Gastroesophageal sphincter (tissue), 4 donors: Measurements from ENCODE around the gene KCTD1. TPM values are rescaled to one million over a fixed set of nuclear protein-coding genes. Genes with fewer than 3 reads are reported as not detected.

ENCODE experiments used
- ATAC-seq: fragments of 150-250 bp; one replicate; pipeline ENCODE4 v1.9.1; 2016; ENCODE audit warnings: mild to moderate bottlenecking, moderate library complexity
- H3K27ac ChIP-seq, 4 donors: fragments of 200-600 bp; sonication (generic) in 3 of 4; 1 replicate in 3 of 4; 2 replicates in 1 of 4; pipeline ENCODE4 v1.5.1; 2016 to 2019
- H3K27me3 ChIP-seq: fragments of 200-600 bp; sonication (generic); one replicate; pipeline ENCODE4 v1.5.1; 2019
- H3K36me3 ChIP-seq, 2 donors: fragments of 200-600 bp; sonication (generic); one replicate each; pipeline ENCODE4 v1.5.1; 2019; ENCODE audit warnings: control low read depth in 1 of 2
- H3K4me1 ChIP-seq, 3 donors: fragments of 200-600 bp; sonication (generic); 1 replicate in 2 of 3; 2 replicates in 1 of 3; pipeline ENCODE4 v1.5.1; 2016 to 2019; ENCODE audit warnings: control low read depth in 2 of 3
- H3K4me3 ChIP-seq, 2 donors: fragments of 200-600 bp; sonication (generic); one replicate each; pipeline ENCODE4 v1.5.1; 2019; ENCODE audit warnings: mild to moderate bottlenecking in 1 of 2, moderate library complexity in 1 of 2
- H3K9me3 ChIP-seq, 3 donors: fragments of 200-600 bp; sonication (generic); one replicate each; pipeline ENCODE4 v1.5.1; 2017 to 2019; ENCODE audit warnings: control low read depth in 2 of 3
- EP300 ChIP-seq: sonication (generic); formaldehyde crosslinking; IDR thresholded peaks from one replicate; pipeline ENCODE4 v1.6.1; 2017; ENCODE audit warnings: antibody characterized with exemption, mild to moderate bottlenecking
- POLR2A ChIP-seq, 2 donors: fragments of 450-650 bp; IDR thresholded peaks; one replicate each; pipeline ENCODE4 v1.6.1; 2017; ENCODE audit warnings: antibody characterized with exemption in 2 of 2, mild to moderate bottlenecking in 2 of 2, moderate library complexity in 1 of 2
- POLR2AphosphoS5 ChIP-seq: sonication (generic); formaldehyde crosslinking; IDR thresholded peaks from one replicate; pipeline ENCODE4 v1.6.1; 2017; ENCODE audit warnings: antibody characterized with exemption
- WGBS, 2 donors: methylation state at CpG; one replicate each; pipeline ENCODE4 v1.1.5; 2018; ENCODE audit warnings: low coverage in 1 of 2; 5-methylcytosine and 5-hydroxymethylcytosine counted together
- total RNA-seq, 4 donors: library from RNA; depleted of rRNA; stranded (reverse); fragments of >200 nt; gene quantifications; one replicate each; pipeline ENCODE4 v1.1.0, GENCODE V29; 2016
- TF ChIP-seq, protein P1 (sequence below), 4 experiments: fragments of 200-600 bp in 2 of 4; fragments of 450-650 bp in 2 of 4; sonication (generic) in 1 of 4; IDR thresholded peaks; one replicate each; pipeline ENCODE4 v1.5.1; 2017 to 2019; ENCODE audit warnings: antibody characterized with exemption in 4 of 4, mild to moderate bottlenecking in 2 of 4, moderate library complexity in 2 of 4

KCTD1 gene
- total RNA-seq, 4 donors from 2014 or later = 13.6 to 17.1 (median 16.6) TPM

DNA sequence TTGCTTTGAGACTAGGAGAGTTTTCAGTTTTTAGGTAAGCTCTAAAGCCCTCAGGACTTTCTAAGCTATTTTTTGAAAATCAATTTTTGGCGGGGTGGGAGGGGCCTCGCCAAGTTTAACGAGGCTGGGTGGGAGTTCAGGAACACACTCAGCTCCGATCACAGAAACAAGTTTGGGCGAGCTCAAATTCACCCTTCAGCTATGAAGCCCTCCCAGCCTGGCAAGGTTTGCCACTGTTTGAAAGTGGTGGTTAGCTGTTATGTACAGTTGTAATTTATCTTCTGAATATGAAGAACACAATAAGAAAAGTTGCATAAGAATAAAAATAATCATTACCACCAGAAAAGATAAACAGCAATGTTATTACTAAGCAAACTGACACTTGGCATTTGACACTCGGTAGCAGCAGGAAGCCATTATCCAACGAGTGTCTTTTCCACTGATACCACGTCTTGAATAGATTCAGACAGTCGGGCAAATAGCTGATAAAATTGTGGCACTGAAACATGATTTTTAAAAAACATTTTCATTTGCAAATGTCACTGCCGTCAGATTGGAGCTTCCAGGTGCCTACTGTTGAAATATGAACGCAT lies 59.8 kb downstream of the KCTD1 start:
- Histone ChIP-seq H3K4me3 (no peak overlapping the region), H3K4me1 (no peaks in the 10 kb centered on the region), H3K9me3 (no peaks in the 10 kb centered on the region), H3K27ac (no peak overlapping the region), H3K27me3 (no peaks in the 10 kb centered on the region), H3K36me3 (peaks cover 0 to 14% of the 10 kb centered on the region in 2 donors)
- WGBS, 2 donors = 78 to 86% methylated on average over 3 to 7 of the region's 11 CpGs
- no peak for TF ChIP-seq POLR2AphosphoS5
- no peak for ATAC-seq

DNA sequence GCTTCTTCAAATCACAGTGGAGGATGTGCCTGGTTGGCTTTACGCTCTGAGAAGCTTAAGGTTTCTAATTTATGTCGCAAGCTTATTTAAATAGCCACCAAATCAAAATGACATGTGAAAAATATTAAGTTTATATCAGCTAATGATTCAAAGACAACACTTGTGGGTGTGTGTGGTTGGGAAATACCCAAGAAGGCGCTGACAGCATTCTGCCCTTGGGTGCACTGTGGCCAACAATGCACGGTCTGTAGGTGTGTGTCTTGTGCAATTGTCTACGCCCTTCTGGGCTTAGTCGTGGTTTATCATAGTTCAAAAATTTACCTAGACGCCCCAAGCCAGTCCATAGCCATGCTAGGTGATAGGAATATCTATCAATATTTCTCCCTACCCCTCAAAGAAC lies 60.9 kb downstream of the KCTD1 start:
- Histone ChIP-seq H3K4me1 (no peaks in the 10 kb centered on the region), H3K27ac (no peak overlapping the region), H3K9me3 (no peaks in the 10 kb centered on the region), H3K4me3 (no peak overlapping the region), H3K36me3 (peaks cover 0 to 14% of the 10 kb centered on the region in 2 donors), H3K27me3 (no peaks in the 10 kb centered on the region)
- TF ChIP-seq POLR2AphosphoS5 (no peak), EP300 (no peak), POLR2A (IDR thresholded peaks at IDR 0.05) (no peak)
- TF ChIP-seq, protein P1, sequence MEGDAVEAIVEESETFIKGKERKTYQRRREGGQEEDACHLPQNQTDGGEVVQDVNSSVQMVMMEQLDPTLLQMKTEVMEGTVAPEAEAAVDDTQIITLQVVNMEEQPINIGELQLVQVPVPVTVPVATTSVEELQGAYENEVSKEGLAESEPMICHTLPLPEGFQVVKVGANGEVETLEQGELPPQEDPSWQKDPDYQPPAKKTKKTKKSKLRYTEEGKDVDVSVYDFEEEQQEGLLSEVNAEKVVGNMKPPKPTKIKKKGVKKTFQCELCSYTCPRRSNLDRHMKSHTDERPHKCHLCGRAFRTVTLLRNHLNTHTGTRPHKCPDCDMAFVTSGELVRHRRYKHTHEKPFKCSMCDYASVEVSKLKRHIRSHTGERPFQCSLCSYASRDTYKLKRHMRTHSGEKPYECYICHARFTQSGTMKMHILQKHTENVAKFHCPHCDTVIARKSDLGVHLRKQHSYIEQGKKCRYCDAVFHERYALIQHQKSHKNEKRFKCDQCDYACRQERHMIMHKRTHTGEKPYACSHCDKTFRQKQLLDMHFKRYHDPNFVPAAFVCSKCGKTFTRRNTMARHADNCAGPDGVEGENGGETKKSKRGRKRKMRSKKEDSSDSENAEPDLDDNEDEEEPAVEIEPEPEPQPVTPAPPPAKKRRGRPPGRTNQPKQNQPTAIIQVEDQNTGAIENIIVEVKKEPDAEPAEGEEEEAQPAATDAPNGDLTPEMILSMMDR (IDR thresholded peaks at IDR 0.05) = no peak
- 91 to 95% methylated on average over 4 to 7 of the region's 7 CpGs for WGBS, 2 donors
- ATAC-seq = no peak

DNA sequence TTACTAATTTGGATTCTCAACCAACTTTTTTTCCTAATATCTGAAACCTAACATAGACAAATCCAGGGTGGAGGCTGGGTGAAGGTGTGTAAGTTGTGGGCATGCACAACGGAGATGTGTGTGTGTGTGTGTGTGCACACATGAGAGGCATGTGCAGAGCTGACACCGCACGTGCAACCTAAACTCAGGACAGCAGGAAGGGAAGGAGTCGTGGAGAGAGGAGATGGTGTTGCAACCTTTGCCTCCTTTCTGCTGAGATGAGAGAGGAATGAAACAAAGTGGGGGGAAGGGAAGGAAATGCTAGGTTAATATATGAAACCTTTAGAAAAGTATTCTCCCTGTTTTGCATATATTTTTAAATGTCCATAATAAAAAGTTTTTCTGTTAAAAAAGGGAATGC lies 64.7 kb downstream of the KCTD1 start:
- Histone ChIP-seq H3K9me3 (no peaks in the 10 kb centered on the region), H3K4me1 (no peaks in the 10 kb centered on the region), H3K4me3 (no peak overlapping the region), H3K27me3 (no peaks in the 10 kb centered on the region), H3K27ac (no peak overlapping the region), H3K36me3 (no peaks in the 10 kb centered on the region)
- TF ChIP-seq POLR2A (IDR thresholded peaks at IDR 0.05) (no peak), POLR2AphosphoS5 (no peak), EP300 (no peak)
- TF ChIP-seq, protein P1 (IDR thresholded peaks at IDR 0.05) = no peak
- WGBS, 2 donors = 81 to 83% methylated on average over 1 to 4 of the region's 4 CpGs
- ATAC-seq = no peak

- no peak for ATAC-seq
- Histone ChIP-seq H3K4me1 (no peaks in the 10 kb centered on the region), H3K9me3 (no peaks in the 10 kb centered on the region), H3K36me3 (no peaks in the 10 kb centered on the region), H3K4me3 (no peak overlapping the region), H3K27ac (no peak overlapping the region), H3K27me3 (no peaks in the 10 kb centered on the region)
- 46 to 56% methylated on average over 3 of the region's 5 CpGs for WGBS, 2 donors
- TF ChIP-seq, protein P1 (IDR thresholded peaks at IDR 0.05) = no peak
- TF ChIP-seq EP300 = no peak
- no peak for TF ChIP-seq POLR2A (IDR thresholded peaks at IDR 0.05)
- TF ChIP-seq POLR2AphosphoS5 = no peak
These were observed 65.8 kb downstream of the KCTD1 start for GRCh38 chr18:26482569-26482968.

DNA sequence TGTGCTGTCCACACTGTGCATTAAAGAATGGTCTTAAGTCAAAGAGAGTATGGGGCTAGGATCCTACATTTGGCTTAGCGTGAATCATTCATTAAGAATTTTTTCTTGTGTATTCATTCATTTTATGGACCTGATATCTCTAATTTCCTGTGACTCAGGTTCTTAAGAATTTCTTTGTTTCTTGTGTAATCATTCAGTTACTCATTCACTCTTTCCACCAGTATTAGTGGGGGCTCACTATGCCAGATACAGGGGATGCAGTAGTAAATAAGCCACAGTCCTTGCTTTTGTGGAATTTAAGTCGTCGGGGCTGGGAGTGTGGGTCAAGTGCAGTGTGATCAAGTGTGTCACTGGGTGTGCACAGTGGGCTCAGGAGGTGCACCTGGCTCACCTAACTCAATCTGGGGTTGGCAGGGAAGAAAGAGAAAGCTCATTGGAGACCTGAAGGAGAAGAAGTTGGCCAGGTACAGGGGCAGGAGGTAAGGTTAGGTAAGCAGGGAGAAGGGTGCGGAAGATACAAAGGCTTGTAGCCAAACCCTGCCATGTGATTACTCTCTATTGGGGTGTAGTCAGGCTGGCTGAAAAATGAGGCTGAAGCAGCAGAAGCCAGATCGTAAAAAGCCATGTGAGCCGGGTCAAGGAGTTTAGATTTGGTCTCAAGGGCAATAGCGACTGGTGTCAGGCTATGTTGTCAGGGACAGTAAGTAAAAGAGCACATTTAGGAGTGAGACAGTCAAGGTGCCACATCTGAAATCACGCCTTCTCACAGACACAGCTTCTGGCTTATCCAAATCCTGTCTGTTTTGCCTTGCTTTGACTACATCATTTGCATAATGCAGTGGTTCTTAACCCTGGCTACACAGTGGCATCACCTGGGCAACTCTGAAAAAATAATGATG lies 67.2 kb downstream of the KCTD1 start:
- Histone ChIP-seq H3K36me3 (peaks cover 0 to 5% of the 10 kb centered on the region in 2 donors), H3K27ac (no peak overlapping the region), H3K4me3 (no peak overlapping the region), H3K27me3 (no peaks in the 10 kb centered on the region), H3K9me3 (no peaks in the 10 kb centered on the region), H3K4me1 (no peaks in the 10 kb centered on the region)
- TF ChIP-seq POLR2A (IDR thresholded peaks at IDR 0.05) = no peak
- no peak for TF ChIP-seq EP300
- TF ChIP-seq, protein P1 (IDR thresholded peaks at IDR 0.05) = no peak
- ATAC-seq = no peak
- WGBS, 2 donors = 81 to 94% methylated on average over 4 to 8 of the region's 8 CpGs
